ENCODE results near the gene STXBP6. TPM values are rescaled to one million over a fixed set of nuclear protein-coding genes. Genes with fewer than 3 reads are reported as not detected.

The STXBP6 gene
- polyA plus RNA-seq, 1 donor (not counting 4 experiments of a cell fraction or from before 2014, with no cell fraction given), result 1.4 TPM

- dilution Hi-C loops (cut with MboI; ENCODE audit: extremely low pct_ligation_motif_present, low sequenced_read_pairs), result no loop called here
- Histone ChIP-seq H2AFZ (ENCODE audit: control insufficient read depth, low read length) (no peak overlapping the region), H3K27ac (ENCODE audit: control insufficient read depth, insufficient read depth, low read length) (no peak overlapping the region), H3K4me1 (ENCODE audit: control insufficient read depth, extremely low read depth, insufficient read depth, low read length) (peaks cover 9% of the 10 kb centered on the region), H3K4me2 (ENCODE audit: control insufficient read depth, extremely low read depth, insufficient read depth, low read depth, low read length) (no peak overlapping the region), H3K4me3 (ENCODE audit: control insufficient read depth in 2 of 3, extremely low read depth in 1 of 3, insufficient read depth in 2 of 3, low read depth in 1 of 3, low read length in 3 of 3) (no peak overlapping the region), H3K9me1 (ENCODE audit: control insufficient read depth, extremely low read depth, insufficient read depth, low read length) (no peaks in the 10 kb centered on the region), H3K9ac (ENCODE audit: control insufficient read depth, extremely low read depth, insufficient read depth, low read length) (no peak overlapping the region), H3K36me3 (ENCODE audit: control insufficient read depth in 2 of 2, extremely low read depth in 1 of 2, insufficient read depth in 2 of 2, low read length in 2 of 2) (no peaks in the 10 kb centered on the region), H4K20me1 (ENCODE audit: control insufficient read depth, extremely low read depth, insufficient read depth, low read length) (no peaks in the 10 kb centered on the region), H3K79me2 (ENCODE audit: control insufficient read depth, insufficient read depth, low read length) (no peaks in the 10 kb centered on the region), H3K27me3 (ENCODE audit: control insufficient read depth, extremely low read depth, insufficient read depth, low read length) (no peaks in the 10 kb centered on the region), H3K9me3 (ENCODE audit: control insufficient read depth, low read depth, low read length) (no peaks in the 10 kb centered on the region)
- FAIRE-seq (no peak), DNase-seq (ENCODE audit: low read depth, low spot score) (no peak)
- TF ChIP-seq CTCF (optimal IDR thresholded peaks at IDR 0.05 in 1 of 3, IDR thresholded peaks at IDR 0.05 in 1 of 3, conservative IDR thresholded peaks at IDR 0.05 in 1 of 3; ENCODE audit: extremely low read depth in 1 of 3, insufficient read depth in 2 of 3, low read length in 3 of 3) (no peak), EZH2 (IDR thresholded peaks at IDR 0.05; ENCODE audit: low read length) (no peak)
Observed at GRCh38 chr14:24814944-24815343, 235.0 kb downstream of the STXBP6 start.

GRCh38 chr14:24814346-24814745 is 235.6 kb downstream of the STXBP6 start:
- Histone ChIP-seq H4K20me1 (ENCODE audit: control insufficient read depth, extremely low read depth, insufficient read depth, low read length) (no peaks in the 10 kb centered on the region), H3K9me3 (ENCODE audit: control insufficient read depth, low read depth, low read length) (no peaks in the 10 kb centered on the region), H3K79me2 (ENCODE audit: control insufficient read depth, insufficient read depth, low read length) (no peaks in the 10 kb centered on the region), H3K27me3 (ENCODE audit: control insufficient read depth, extremely low read depth, insufficient read depth, low read length) (no peaks in the 10 kb centered on the region), H3K9ac (ENCODE audit: control insufficient read depth, extremely low read depth, insufficient read depth, low read length) (no peak overlapping the region), H3K4me2 (ENCODE audit: control insufficient read depth, extremely low read depth, insufficient read depth, low read depth, low read length) (no peak overlapping the region), H3K27ac (ENCODE audit: control insufficient read depth, insufficient read depth, low read length) (no peak overlapping the region), H3K9me1 (ENCODE audit: control insufficient read depth, extremely low read depth, insufficient read depth, low read length) (no peaks in the 10 kb centered on the region), H3K4me3 (ENCODE audit: control insufficient read depth in 2 of 3, extremely low read depth in 1 of 3, insufficient read depth in 2 of 3, low read depth in 1 of 3, low read length in 3 of 3) (no peak overlapping the region), H3K36me3 (ENCODE audit: control insufficient read depth in 2 of 2, extremely low read depth in 1 of 2, insufficient read depth in 2 of 2, low read length in 2 of 2) (no peaks in the 10 kb centered on the region), H2AFZ (ENCODE audit: control insufficient read depth, low read length) (no peak overlapping the region), H3K4me1 (ENCODE audit: control insufficient read depth, extremely low read depth, insufficient read depth, low read length) (peaks cover 9% of the 10 kb centered on the region)
- dilution Hi-C loops (cut with MboI; ENCODE audit: extremely low pct_ligation_motif_present, low sequenced_read_pairs), result no loop called here
- FAIRE-seq, result no peak
- TF ChIP-seq CTCF (optimal IDR thresholded peaks at IDR 0.05 in 1 of 3, IDR thresholded peaks at IDR 0.05 in 1 of 3, conservative IDR thresholded peaks at IDR 0.05 in 1 of 3; ENCODE audit: extremely low read depth in 1 of 3, insufficient read depth in 2 of 3, low read length in 3 of 3), result no peak
- no peak for TF ChIP-seq EZH2 (IDR thresholded peaks at IDR 0.05; ENCODE audit: low read length)
- DNase-seq (ENCODE audit: low read depth, low spot score), result no peak
